K562 (cell line): ENCODE measurements around the gene SEMA6D. TPM values are rescaled to one million over a fixed set of nuclear protein-coding genes. Genes with fewer than 3 reads are reported as not detected.

Experiments used
- ATF7 ChIP-seq: fragments of 450-650 bp; IDR thresholded peaks from 2 replicates; pipeline ENCODE4 v1.7.1; 2014; ENCODE audit warnings: mild to moderate bottlenecking, moderate library complexity
- BHLHE40 ChIP-seq: IDR thresholded peaks from 2 replicates; pipeline ENCODE4 v1.6.1; 2011; ENCODE audit warnings: low read length, improper control_type of control experiment
- GTF2E2 ChIP-seq: fragments of 200-800 bp; sonication (Bioruptor generic); IDR thresholded peaks from 2 replicates; pipeline ENCODE4 v1.6.1; 2016; ENCODE audit warnings: missing genetic modification characterization, missing compliant biosample characterization
- GTF2F1 ChIP-seq: IDR thresholded peaks from 2 replicates; pipeline ENCODE4 v1.6.1; 2011; ENCODE audit warnings: low read depth, low read length, improper control_type of control experiment
- NFATC3 ChIP-seq: fragments of 450-650 bp; IDR thresholded peaks from 2 replicates; pipeline ENCODE4 v1.6.1; 2017; ENCODE audit warnings: mild to moderate bottlenecking
- SNIP1 ChIP-seq: fragments of 450-650 bp; IDR thresholded peaks from 2 replicates; pipeline ENCODE4 v1.7.1; 2017; ENCODE audit warnings: low read depth, mild to moderate bottlenecking
- ZNF699 ChIP-seq: fragments of 250-450 bp; sonication (Bioruptor Pico); IDR thresholded peaks from 2 replicates; pipeline ENCODE4 v1.8.0; 2021; ENCODE audit warnings: mild to moderate bottlenecking, moderate library complexity; ENCODE audit not compliant: insufficient replicate concordance
- polyA plus RNA-seq, 8 experiments: library from polyadenylated mRNA; depleted of rRNA in 4 of 8; stranded (reverse) in 5 of 8; unstranded in 3 of 8; fragments of >200 nt; fragmentation: Nextera tagmentation in 2 of 8; fragmentation: Illumina TruSeq in 1 of 8; extraction: Ambion mirVana in 2 of 8; extraction: Trizol in 1 of 8; gene quantifications; 2 replicates each; pipeline versions ENCODE4 v1.2.1 to v1.2.3, GENCODE V29; 2011 to 2014; ENCODE audit warnings: inconsistent platforms in 1 of 8, missing spikeins in 1 of 8
- total RNA-seq, 7 experiments: library from RNA; depleted of rRNA in 6 of 7; stranded (reverse); fragments of >200 nt in 6 of 7; fragmentation: Illumina TruSeq in 2 of 7; extraction: Trizol in 2 of 7; gene quantifications; 2 replicates each; pipeline versions ENCODE4 v1.2.1 to v1.2.3, GENCODE V29; 2011 to 2021; ENCODE audit warnings: low replicate concordance in 1 of 7
- TF ChIP-seq, protein P1 (sequence below): fragments of 450-650 bp; formaldehyde crosslinking; IDR thresholded peaks from 2 replicates; pipeline ENCODE4 v1.4.0; 2020; ENCODE audit warnings: mild to moderate bottlenecking, moderate library complexity
- TF ChIP-seq, protein P2 (sequence below): fragments of 250-450 bp; sonication (Bioruptor Pico); IDR thresholded peaks from 2 replicates; pipeline ENCODE4 v1.6.1; 2021; ENCODE audit warnings: mild to moderate bottlenecking
- TF ChIP-seq, protein P3 (sequence below): fragments of 450-650 bp; IDR thresholded peaks from 2 replicates; pipeline ENCODE4 v1.6.1; 2014; ENCODE audit warnings: low read depth, mild to moderate bottlenecking, moderate library complexity, borderline replicate concordance

SEMA6D gene
- total and polyA plus RNA-seq, 9 of the 15 experiments (the other 6 are each of a cell fraction or from before 2014, with no cell fraction given), result not detected

DNA sequence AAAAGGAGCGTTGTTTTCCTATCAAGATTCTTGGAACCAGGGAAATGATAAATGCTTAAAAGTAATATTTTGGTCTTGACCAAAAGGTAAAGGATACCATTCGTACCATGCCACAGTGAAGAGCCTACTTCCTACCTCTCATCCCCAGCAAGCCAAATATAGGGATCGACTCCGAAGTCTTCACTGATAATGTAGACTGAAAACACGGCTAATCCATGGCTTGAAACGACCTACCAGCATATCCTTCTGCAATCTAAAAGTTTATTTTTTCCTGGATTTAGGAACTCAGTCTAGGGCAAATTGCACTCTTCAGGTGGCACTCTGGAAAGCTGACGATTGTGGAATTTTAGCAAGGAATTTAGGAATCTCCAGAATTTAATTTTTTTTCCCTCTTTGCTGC, 1.9 kb upstream of the SEMA6D start (continued):
- no peak for TF ChIP-seq GTF2F1
- TF ChIP-seq ZNF699 (CRISPR knock-in tag), result no peak
- TF ChIP-seq NFATC3, result no peak
- TF ChIP-seq, protein P1, sequence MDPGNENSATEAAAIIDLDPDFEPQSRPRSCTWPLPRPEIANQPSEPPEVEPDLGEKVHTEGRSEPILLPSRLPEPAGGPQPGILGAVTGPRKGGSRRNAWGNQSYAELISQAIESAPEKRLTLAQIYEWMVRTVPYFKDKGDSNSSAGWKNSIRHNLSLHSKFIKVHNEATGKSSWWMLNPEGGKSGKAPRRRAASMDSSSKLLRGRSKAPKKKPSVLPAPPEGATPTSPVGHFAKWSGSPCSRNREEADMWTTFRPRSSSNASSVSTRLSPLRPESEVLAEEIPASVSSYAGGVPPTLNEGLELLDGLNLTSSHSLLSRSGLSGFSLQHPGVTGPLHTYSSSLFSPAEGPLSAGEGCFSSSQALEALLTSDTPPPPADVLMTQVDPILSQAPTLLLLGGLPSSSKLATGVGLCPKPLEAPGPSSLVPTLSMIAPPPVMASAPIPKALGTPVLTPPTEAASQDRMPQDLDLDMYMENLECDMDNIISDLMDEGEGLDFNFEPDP (CRISPR knock-in tag), result no peak
- TF ChIP-seq GTF2E2, result no peak
- no peak for TF ChIP-seq BHLHE40
- TF ChIP-seq SNIP1, result no peak
- TF ChIP-seq ATF7, result no peak
- TF ChIP-seq, protein P2, sequence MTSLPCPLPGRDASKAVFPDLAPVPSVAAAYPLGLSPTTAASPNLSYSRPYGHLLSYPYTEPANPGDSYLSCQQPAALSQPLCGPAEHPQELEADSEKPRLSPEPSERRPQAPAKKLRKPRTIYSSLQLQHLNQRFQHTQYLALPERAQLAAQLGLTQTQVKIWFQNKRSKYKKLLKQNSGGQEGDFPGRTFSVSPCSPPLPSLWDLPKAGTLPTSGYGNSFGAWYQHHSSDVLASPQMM (CRISPR knock-in tag), result no peak
- TF ChIP-seq, protein P3, sequence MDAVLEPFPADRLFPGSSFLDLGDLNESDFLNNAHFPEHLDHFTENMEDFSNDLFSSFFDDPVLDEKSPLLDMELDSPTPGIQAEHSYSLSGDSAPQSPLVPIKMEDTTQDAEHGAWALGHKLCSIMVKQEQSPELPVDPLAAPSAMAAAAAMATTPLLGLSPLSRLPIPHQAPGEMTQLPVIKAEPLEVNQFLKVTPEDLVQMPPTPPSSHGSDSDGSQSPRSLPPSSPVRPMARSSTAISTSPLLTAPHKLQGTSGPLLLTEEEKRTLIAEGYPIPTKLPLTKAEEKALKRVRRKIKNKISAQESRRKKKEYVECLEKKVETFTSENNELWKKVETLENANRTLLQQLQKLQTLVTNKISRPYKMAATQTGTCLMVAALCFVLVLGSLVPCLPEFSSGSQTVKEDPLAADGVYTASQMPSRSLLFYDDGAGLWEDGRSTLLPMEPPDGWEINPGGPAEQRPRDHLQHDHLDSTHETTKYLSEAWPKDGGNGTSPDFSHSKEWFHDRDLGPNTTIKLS, result no peak
- TF ChIP-seq, all 486 proteins: peak for 0
